Activated gamma-delta T cell treated with Interleukin-2 at 50 U/mL for 16 hours (primary cell): ENCODE results near the gene ARID5A.
A peak's percentile ranks its signal among the peaks of the same experiment; 100 is the strongest.

ENCODE experiments used
- DNase-seq: peaks from one replicate; pipeline ENCODE4 v3.0.0-alpha.2; 2020

Gene ARID5A

GRCh38 chr2:96507957-96508520, 28.5 kb upstream of the ARID5A start:
- peak; percentile 90 for DNase-seq

DNA sequence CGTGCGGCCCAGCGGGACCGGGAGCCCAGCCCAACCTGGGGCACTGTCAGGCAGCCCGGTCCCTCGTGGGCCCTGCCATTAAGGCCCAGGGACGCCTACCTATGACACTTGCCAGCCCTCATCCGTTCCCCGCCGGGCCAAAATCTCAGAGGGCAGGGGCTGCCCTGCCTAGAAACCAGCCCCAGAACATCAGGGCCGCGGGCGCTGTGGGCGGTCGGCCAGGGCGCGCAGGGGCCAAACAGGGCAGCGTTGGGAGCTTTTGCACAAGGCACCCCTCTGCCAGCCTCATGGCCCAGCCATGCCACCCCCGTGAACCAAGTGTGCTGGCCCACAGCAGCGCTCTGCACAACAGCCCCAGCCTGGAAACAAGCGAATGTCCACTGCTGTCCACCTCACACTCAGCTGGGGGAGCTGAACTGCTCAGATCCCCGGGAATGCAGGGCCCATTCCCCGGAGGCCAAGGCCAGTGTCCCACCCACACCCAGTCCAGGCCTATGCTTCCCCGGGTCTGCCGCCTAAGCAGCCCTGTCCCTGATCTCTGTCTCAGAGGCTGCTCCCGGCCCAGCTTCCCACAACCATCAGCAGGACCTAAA, 27.9 kb upstream of the ARID5A start:
- DNase-seq, result no peak

GRCh38 chr2:96509114-96509846, 27.3 kb upstream of the ARID5A start:
- peak; percentile 50 for DNase-seq

DNA sequence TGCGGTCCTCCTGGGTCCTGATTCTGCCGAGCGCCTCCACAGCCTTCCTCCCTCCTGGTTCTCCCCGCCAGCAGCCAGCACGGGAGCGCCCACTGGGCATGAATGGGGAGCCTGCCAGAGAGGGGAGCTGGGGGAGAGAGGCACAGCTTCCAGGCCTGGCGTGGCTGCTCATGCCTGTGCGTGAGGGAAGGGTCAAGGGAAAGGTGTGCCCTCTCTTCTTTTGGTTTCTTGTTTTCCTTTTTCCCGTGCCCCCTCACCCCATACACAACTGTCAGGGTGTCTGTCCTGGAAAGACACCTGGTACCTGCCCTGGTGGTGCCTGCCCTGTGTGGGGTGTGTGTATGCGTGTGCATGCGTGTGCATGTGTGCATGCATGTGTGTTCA, 26.7 kb upstream of the ARID5A start:
- DNase-seq, result no peak

DNA sequence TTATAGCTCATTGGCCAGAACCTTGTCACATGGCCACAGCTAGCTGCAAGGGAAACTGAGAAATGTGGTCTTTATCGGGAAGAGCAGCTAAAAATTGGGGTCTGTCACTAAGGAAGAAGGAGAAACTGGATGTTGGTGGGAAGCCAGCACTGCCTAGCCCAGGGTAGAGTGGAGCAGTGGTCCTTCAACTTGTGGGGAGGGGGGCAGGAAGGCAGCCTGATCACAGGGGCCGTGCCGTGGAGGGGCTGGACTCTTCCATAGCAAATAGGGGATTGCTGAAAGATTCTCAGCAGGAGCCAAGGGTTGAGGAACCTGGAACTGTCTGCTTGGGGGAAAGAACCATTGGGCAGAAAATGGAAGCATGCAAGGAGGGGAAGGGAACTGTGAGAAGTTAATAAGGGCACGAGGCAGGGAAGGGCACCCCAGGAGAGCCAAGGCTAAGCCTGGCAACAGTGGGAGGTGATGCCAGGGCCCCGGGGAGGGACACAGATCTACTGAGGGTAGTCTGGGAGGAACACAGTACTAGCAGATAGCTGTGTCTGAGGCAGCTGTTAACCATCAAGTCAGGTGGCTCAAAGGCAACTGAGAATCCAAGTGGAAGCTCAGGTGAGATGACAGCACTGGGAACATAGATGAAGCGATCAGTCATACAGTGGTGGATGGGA, 25.5 kb upstream of the ARID5A start:
- no peak for DNase-seq

- no peak for DNase-seq
These were observed 24.7 kb upstream of the ARID5A start for GRCh38 chr2:96511851-96512250.

DNA sequence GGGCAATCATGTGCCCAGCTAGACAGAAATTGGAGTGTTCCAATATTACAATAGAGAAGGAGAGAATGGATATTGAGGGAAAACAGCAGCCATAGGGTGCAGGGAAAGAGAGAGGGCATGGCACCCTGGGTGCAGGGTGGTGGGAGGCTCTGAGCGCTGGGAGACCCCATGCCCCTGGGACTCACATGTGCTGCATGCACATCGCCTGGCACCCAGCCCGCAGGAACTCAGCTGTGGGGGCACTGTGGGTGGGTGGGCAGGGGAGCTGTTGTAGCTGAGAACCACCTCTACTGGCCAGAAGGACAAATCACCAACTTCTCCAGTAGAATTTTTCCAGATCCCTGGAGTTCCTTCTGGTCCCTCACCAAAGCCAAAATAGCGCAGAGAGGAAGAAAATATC, 24.2 kb upstream of the ARID5A start:
- no peak for DNase-seq

GRCh38 chr2:96514521-96514920, 22.0 kb upstream of the ARID5A start:
- DNase-seq, result no peak

GRCh38 chr2:96517079-96517478, 19.5 kb upstream of the ARID5A start:
- DNase-seq, result no peak

- no peak for DNase-seq
These were observed 16.3 kb upstream of the ARID5A start for GRCh38 chr2:96520231-96520630.

- no peak for DNase-seq
These were observed 15.9 kb upstream of the ARID5A start for GRCh38 chr2:96520697-96521096.

DNA sequence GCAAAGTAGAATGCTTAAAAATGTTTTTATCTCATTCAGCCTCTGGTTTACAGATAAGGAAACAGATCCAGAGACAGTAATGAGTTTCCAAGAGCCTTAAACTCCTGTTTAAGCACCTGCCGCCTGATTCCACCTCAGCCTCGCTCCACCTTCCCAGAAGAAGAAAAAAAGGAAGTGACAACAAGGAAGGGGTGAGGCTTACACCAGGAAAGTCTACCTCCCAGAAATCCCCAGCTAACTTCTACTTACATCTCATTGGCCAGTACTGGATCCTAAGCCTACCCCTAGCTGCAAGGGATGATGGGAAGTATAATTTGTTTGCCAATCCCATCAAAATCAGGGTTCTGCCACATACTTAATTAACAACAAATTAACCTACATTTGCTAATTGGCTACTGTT, 15.3 kb upstream of the ARID5A start:
- DNase-seq, result no peak

- no peak for DNase-seq
These were observed 14.0 kb upstream of the ARID5A start for GRCh38 chr2:96522304-96523203.

GRCh38 chr2:96523659-96524481, 12.7 kb upstream of the ARID5A start:
- DNase-seq, result no peak

- no peak for DNase-seq
These were observed 11.9 kb upstream of the ARID5A start for GRCh38 chr2:96524482-96525210.

DNA sequence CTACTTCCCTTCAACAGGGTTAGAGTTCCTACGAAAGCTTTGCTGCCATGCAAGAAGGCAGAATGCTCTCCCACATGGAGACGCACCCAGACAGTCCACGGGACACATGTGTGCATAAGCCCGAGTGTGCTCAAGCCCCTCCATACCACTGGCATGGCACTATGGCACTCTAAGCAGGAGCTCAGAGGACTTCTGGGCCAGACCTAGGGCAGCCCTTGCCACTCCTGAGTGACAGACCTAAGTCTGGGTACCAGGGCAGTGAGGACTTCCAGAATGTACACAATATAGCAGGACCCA, 11.4 kb upstream of the ARID5A start:
- no peak for DNase-seq

GRCh38 chr2:96526101-96526591, 10.4 kb upstream of the ARID5A start:
- DNase-seq, result no peak

DNA sequence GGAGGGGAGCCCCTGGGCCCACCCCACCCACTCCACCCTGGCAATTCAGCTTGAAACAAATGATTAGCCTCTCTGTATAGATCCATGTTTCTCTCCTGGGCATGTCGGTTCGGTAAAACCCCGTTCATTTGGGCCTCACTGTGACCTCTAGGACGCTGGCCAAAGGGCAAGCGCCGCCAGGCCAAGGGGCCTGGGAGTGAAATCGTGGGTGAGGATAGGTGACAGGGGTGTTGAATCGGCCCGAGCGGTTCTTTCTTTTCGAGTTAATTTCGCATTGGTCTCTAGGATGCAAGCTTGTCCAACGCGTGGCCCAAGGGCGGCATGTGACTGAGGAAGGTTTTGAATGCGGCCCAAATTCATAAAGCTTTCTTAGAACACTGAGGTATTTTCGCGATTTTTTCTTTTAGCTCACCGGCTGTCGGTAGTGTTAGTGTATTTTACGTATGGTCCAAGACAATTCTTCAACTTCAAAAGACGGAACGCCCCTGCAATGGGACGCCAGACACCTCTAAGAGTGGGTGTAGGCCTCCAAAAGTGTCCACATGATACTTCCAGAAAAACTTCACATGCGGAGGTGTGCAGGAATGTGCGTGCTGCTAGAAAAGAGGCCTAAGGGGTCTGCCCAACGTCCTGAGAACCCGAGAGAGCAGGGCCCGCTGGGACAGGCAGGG, 9.8 kb upstream of the ARID5A start:
- no peak for DNase-seq

GRCh38 chr2:96527286-96528005, 9.1 kb upstream of the ARID5A start:
- peak; percentile 49 for DNase-seq
